ENCODE measurements around the gene VAMP1. TPM values are rescaled to one million over a fixed set of nuclear protein-coding genes. Genes with fewer than 3 reads are reported as not detected.

VAMP1 gene
- total and polyA plus RNA-seq, 2 of the 13 experiments (the other 11 are each of a cell fraction or from before 2014, with no cell fraction given), result 2.5 to 7.4 TPM

GRCh38 chr12:6451348-6452244, 18.9 kb downstream of the VAMP1 start, which contains the start of gene TAPBPL (continued):
- TF ChIP-seq ZNF574 (CRISPR knock-in tag; IDR thresholded peaks at IDR 0.05) (peak; percentile 52), PAX8 (CRISPR knock-in tag; IDR thresholded peaks at IDR 0.05; ENCODE audit: borderline replicate concordance) (no peak), SP140L (CRISPR knock-in tag; IDR thresholded peaks at IDR 0.05; ENCODE audit: borderline replicate concordance) (no peak), TFDP2 (CRISPR knock-in tag; IDR thresholded peaks at IDR 0.05) (peak; percentile 66), ZNF619 (CRISPR knock-in tag; IDR thresholded peaks at IDR 0.05) (no peak), ZNF530 (CRISPR knock-in tag; IDR thresholded peaks at IDR 0.05; ENCODE audit: low read depth) (no peak), DPF2 (CRISPR knock-in tag; IDR thresholded peaks at IDR 0.05; ENCODE audit: borderline replicate concordance, low read depth) (no peak), MLX (CRISPR knock-in tag; IDR thresholded peaks at IDR 0.05) (peak; percentile 80; the same call in 1 of the 2 replicates), MTF1 (CRISPR knock-in tag; IDR thresholded peaks at IDR 0.05) (0 out of 2 replicates have a peak, but pooled peaks have one; percentile 13), ZNF496 (CRISPR knock-in tag; IDR thresholded peaks at IDR 0.05; ENCODE audit: insufficient replicate concordance) (no peak), ZFP62 (CRISPR knock-in tag; IDR thresholded peaks at IDR 0.05) (no peak), KDM5B (CRISPR knock-in tag; IDR thresholded peaks at IDR 0.05; ENCODE audit: borderline replicate concordance) (peak; percentile 42; the same call in 1 of the 2 replicates), TFDP1 (CRISPR knock-in tag; IDR thresholded peaks at IDR 0.05; ENCODE audit: borderline replicate concordance) (peak; percentile 79; the same call in 1 of the 2 replicates)
- TF ChIP-seq, protein P1, sequence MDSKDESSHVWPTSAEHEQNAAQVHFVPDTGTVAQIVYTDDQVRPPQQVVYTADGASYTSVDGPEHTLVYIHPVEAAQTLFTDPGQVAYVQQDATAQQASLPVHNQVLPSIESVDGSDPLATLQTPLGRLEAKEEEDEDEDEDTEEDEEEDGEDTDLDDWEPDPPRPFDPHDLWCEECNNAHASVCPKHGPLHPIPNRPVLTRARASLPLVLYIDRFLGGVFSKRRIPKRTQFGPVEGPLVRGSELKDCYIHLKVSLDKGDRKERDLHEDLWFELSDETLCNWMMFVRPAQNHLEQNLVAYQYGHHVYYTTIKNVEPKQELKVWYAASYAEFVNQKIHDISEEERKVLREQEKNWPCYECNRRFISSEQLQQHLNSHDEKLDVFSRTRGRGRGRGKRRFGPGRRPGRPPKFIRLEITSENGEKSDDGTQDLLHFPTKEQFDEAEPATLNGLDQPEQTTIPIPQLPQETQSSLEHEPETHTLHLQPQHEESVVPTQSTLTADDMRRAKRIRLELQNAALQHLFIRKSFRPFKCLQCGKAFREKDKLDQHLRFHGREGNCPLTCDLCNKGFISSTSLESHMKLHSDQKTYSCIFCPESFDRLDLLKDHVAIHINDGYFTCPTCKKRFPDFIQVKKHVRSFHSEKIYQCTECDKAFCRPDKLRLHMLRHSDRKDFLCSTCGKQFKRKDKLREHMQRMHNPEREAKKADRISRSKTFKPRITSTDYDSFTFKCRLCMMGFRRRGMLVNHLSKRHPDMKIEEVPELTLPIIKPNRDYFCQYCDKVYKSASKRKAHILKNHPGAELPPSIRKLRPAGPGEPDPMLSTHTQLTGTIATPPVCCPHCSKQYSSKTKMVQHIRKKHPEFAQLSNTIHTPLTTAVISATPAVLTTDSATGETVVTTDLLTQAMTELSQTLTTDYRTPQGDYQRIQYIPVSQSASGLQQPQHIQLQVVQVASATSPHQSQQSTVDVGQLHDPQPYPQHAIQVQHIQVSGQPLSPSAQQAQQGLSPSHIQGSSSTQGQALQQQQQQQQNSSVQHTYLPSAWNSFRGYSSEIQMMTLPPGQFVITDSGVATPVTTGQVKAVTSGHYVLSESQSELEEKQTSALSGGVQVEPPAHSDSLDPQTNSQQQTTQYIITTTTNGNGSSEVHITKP (CRISPR knock-in tag; IDR thresholded peaks at IDR 0.05; ENCODE audit: low read depth), result no peak
- TF ChIP-seq, protein P2, sequence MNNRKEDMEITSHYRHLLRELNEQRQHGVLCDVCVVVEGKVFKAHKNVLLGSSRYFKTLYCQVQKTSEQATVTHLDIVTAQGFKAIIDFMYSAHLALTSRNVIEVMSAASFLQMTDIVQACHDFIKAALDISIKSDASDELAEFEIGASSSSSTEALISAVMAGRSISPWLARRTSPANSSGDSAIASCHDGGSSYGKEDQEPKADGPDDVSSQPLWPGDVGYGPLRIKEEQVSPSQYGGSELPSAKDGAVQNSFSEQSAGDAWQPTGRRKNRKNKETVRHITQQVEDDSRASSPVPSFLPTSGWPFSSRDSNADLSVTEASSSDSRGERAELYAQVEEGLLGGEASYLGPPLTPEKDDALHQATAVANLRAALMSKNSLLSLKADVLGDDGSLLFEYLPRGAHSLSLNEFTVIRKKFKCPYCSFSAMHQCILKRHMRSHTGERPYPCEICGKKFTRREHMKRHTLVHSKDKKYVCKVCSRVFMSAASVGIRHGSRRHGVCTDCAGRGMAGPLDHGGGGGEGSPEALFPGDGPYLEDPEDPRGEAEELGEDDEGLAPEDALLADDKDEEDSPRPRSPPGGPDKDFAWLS (CRISPR knock-in tag; IDR thresholded peaks at IDR 0.05; ENCODE audit: borderline replicate concordance), result peak; percentile 69; the same call in 1 of the 2 replicates
